NOMO-1 (cell line): ENCODE results near the gene EPS8.

Experiments
- DNase-seq, 2 experiments: peaks; one replicate each; lab custom pipeline; 2025; ENCODE audit not compliant: unreplicated experiment in 2 of 2; lab: John Stamatoyannopoulos, UW

Gene EPS8

DNA sequence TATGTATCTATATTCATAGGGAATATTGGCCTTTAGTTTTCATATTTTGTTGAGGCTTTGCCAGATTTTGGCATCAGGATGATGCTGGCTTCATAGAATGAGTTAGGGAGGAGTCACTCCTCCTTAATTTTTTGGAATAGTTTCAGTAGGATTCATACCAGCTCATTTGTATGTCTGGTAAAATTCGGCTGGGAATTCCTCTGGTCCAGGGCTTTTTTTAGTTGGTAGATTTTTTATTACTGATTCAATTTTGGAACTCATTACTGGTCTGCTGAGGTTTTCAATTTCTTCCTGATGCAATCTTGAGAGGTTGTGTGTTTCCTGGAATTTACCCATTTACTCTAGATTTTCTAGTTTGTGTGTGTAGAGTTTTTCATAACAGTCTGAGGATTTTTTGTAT, 175.2 kb downstream of the EPS8 start:
- DNase-seq: no peak

DNA sequence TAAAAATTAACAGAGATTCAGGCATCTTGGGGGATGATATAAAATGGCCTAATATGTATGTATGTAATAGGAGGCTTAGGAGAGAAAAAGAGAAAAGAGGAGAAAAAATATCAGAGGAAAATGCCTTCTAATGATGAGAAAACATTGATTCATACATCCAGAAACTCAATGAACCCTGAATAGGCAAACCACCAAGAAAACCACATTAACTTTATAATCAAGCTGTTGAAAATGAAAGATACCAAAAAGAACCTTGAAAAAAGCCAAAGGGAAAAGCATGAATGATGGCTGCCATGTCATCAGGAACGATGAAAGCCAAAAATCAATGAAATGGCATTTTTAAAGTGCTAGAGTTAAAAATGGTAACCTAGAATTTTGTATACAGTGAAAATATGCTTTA, 180.2 kb downstream of the EPS8 start:
- no peak for DNase-seq

DNA sequence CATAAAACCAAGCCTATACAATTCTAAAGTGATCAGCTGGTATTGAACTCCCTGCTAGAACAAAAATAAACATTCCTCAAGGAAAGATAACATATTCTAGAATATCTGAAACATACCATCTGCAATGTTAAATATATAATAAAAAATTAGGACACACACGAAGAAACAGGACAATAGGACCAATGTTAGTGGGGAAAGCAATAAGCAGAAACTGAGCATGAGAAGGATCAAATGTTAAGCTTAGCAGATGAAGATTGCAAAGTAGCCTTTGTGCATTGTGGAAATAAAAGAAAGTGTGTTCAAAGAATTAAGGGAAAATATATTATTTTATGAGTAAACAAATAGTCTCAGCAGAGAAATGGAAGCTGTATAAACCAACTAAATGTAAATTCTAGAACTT, 180.8 kb downstream of the EPS8 start:
- no peak for DNase-seq

DNA sequence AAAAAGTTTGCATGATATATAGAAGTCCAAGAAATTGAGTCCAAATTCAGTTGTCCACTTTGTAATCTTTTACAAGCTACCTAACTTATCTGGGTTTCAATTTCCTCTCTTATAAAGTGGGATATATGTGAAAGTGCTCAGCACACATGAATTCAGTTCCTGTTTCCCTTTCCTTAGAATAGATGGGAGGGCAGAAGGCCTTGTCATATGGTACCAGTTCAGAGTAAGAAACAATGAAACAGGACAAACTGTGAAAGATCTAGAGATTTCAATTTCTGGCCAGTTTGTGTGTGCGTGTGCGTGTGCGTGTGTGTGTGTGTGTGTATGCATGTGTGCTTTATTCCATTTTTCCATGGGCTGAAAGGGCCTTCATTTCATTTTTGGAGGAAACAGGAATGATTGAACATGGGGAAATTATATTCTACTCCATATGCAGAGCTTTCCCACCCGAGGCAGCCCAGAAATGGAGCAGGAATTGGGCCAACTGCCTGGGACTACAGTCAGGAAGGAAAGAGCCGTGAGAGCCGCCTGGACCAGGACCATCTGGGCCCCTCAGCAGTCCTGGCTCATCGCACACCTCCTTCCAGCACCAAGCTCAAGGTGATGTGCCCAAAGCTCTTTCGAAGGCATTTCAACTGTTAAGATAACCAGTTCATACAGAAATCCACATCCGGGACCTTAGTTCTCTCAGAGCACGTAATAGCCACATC, 183.2 kb downstream of the EPS8 start:
- DNase-seq: no peak

DNA sequence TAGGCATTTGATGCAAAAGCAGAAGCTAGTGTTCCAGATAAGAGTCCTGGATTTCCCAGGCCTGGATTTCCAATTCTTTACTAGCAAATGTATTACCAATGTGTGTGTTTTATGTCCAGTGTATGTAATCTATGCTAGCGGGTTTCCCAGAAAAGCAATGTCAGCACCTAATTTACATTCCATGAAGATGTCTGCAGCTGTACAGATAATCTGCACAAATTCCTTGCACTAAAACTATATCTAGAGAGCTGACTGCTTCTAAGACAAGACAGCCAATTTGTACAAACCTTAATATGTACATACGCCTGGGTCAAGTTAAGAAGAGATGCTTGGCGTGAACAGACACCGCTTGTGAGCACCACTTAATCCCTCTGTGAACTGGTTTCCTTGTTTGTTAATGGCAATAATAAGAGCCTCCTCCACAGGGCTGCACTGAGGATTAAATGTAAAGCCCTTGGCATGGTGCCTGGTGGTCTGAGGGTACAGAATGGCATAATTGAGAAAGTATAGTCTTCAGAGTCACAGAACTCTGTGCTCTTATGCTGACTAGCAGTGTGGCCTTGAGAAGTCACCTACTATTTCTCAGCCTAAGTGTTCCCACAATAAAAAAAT, 185.6 kb downstream of the EPS8 start:
- DNase-seq: no peak

DNA sequence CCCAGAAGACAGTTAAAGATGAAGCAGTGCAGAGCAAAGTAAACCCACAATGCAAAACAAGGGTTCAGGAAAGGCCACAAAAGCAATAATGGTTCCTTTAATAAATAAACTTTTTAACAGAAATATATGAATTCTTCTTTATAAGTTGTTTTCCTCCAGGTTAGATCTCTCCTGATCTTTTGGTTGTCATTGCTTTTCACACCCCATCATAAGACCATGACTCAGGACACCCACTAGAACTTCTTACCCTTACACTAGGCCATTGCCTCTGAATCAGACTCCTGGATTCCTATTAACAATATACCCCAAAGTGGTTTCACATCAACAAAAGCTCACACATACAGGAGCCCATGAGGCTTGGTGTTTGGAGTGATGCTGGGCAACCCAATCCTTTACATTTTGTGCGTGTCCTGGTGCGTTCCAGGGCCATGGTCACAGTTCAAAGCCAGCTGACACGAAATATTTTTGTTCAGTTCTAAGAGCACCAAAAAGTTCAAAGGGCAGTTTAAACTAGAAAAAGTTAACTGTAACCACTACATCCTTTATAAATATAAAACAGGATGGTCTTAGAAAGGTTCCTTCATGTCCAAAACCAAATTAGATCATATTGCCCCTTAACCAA, 187.0 kb downstream of the EPS8 start:
- no peak for DNase-seq

DNA sequence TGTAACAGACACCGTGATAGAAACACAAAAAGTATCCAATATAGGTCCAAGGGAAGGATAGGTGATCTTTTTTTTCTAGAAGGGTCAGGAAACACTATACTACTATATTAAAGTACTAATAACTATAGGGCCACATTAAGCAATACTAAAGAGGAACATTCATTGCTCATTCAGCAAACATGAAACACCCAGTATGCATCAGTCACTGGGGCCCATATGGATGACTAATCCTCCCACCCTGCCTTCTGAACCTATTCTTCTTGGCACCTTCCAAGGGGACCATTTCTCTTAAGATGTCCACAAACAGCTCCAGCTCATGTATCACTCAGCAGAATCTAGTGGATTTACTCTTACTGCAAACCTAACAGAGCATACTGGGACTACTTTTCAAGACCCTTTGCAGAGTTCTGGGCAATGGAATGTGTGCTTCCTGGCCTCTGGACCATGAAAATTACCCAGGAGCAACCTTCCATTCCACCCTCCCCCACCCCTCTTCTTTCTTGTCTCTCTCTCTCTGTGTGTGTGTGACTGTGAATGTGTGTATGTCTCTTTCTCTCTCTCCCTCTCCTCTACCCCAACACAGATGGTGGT, 187.9 kb downstream of the EPS8 start:
- peak in 1 of 2 experiments; percentile 15 for DNase-seq

DNA sequence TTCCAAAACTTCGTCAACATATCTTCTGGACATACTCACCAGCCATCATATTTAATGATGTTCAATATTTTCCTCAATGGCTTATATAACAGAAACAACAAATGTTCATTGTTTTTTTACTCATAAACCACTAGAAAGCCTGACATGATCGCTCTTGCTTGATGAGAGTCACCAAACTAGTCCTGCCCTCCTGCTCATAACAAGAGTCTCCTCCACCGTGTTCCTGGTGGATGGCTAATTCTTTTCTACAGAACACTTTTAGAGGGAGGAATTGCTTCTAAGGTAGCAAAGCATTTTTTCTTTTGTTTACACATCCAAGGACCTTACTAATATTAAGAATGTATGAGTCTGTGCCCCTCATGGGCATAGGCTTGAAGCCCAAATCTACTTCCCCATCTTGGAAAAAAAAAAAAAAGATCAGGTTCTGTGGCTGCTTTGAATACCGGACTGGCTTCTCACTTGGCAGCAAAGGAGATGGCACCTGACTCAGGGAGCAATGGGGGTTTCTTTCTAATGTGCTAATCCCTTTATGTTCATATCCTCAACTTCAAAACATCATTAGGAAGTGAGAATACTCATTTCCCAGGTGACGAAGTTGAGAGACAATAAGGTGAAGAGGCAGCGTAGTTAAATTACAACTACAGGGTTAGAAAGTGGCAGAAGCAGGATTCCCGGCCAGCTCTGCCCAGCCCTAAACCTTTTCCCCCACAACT, 188.8 kb downstream of the EPS8 start:
- DNase-seq: no peak

DNA sequence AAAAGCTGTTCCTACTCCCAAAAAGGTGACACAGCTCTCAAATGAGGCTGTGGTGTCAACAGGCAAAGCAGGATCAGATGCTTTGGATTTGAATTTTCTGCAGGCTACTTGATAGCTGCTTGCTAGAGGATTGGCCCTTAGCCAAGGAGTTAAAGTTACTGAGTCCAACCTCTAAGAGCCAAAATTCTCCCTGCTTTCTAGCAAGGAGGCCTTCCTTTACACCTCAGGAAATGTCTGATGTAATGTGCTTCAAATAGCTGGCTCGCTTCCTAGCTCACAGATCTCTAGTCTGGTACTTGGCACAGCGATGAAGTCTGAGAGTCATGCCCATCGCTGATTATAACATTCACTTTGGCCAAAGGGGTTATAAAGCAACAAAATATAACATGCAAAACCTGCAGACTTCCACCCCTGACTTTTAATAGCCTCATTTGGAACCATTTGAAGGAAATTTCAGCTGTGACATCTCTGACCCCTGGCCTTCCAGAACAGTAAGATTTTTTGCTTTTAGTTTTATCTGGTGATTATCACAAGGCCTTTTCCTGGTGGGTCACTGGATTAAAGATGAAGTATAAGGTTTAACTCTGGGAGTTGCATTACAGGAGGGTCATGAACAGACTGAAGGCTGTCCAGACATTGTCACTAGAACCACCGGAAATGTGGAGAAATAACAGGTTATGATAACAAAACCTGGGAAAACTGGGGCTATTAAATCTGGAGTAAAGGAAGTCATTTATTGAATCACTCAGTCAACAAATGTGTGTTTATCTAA, 189.7 kb downstream of the EPS8 start:
- no peak for DNase-seq

DNA sequence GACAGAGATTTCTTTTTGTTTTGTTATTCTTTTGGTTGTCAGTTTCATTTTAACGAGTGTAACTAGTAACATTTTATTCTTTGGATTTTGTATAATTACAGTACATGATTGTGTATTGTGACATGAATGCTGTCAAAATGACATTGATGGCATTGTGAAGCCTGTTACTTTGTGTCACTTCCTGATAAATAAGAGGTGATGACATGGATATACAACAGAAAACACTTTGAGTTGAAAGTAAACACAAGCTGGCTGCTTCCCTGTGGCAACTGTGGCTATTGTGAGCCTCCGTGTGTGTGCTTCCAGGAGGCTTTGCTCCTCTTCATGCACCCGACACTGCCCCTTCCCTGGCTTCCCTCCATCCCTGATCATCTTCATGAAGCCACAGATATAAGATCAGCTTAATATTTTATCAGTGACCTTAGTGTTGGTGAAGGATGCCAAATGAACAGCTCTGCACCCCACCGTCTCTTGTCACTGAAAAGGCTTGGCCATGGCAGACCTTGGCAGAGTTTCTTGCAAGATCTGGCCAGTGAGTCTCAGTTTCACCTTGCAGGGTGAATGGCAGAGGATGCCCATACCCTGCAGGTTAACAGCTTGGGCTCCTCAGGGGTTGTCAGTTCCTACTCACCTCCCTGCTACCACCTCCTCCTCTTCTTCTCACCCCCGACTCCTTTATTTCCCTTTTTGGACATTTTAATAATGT, 191.9 kb downstream of the EPS8 start:
- no peak for DNase-seq

DNA sequence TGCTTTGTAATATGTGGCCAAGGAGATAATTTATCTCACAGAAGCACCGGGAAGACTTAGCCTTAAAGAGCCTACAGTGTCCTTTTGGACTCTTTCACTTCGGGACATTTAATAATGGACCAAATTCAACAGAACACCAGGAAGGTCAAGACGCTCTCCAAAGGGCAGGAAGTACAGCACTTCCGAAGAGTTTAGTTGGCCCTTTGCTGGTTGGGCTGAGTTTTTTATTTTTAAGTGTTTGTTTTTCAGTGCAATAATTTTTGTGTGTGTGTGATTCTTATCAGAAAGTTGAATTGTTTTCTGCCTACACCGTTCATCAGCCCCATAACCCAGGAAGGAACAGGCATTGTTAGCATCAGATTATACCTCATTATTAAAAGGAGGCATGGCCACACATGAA, 193.0 kb downstream of the EPS8 start:
- no peak for DNase-seq

DNA sequence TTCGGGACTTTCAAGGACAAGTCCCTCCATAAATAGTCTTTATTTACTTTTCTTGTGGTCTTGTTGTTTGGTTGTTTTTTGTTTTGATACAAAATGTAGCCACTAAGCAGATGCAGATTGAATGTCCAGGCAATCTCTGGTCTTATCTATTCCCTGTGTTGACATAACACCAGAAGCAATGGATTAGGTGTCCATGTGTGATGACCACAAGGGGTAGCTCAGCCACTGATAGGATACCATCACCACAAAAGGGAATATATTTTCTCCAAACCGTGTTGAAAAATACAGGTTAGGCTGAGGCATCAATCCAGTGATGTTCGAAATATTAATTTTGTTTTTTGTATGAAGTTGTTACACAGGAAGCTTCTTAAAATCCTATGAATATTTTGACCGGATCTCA, 196.3 kb downstream of the EPS8 start:
- no peak for DNase-seq

DNA sequence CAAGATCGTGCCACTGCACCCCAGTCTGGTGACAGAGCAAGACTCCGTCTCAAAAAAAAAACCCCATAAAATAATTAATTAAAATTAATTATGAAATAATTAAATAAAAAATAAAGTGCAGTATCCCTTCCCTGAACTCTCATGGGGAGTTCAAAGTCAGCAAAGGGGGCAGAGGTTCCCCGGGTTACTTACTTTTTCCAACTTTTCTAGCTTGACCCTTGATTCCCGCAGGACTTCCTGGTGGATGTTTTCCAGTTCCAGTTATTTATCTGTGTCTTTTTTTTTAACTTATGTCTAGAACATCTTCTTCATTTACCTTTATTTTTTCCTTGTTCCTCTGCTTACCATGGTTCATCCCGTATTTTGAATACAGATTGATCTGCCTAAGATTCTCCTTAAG, 197.4 kb downstream of the EPS8 start:
- DNase-seq: no peak

DNA sequence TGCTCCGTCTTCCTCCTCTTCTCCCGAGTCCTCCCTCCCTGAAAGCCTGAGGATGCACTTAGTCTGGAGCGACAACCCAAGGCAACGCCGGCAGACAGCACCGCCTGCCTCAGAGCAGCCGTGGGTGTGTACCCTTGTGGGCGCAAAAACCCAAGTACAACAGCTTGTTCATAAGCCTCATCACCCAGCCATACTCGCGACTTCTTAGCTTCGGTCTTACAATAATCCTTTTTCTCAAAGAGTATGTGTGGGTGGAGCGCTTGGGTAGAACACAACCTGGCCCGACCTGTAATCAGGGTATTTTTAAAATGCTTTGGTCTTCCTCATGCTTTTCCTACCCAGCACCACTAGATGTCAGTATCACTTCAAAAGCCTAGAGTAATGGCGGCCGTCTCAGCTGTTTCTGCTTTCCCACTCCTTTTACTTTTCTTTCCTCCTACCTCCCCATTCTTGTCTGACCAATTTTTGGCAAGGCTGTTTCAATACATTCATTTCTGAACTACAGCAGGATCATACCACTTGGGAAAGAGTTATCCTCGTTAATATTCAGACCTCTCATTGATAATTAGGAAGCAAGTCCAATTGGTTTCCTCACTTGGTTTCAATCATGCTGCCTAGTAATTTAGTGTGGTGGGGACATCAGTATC, 198.9 kb downstream of the EPS8 start:
- DNase-seq: peak; percentile 37 to 63

DNA sequence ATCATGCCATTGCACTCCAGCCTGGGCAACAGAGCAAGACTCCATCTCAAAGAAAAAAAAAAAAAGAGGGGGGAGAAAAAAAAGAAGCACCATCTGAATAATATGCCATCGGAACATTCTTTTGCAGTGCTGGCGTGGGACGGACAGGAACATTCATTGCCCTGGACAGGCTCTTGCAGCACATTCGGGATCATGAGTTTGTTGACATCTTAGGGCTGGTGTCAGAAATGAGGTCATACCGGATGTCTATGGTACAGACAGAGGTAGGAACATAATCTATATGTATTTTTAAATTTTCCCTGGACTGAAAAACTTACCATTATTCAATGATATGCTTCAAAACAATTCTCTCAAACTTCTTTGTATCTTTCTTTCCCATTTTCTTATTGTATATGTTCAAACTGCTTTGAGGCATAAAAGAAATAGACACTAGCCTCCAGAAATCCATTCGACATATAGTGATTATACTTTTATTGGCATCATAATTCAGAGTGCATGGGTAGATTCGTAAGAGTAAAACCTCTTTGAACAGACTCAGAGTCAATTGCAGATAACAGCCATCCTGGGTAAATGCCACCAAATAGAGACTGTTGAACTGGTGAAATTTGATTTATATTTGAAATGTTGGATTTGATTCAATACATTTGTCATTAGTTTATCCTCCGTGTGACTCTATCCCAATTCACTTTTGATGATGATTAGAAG, 199.7 kb downstream of the EPS8 start:
- no peak for DNase-seq

DNA sequence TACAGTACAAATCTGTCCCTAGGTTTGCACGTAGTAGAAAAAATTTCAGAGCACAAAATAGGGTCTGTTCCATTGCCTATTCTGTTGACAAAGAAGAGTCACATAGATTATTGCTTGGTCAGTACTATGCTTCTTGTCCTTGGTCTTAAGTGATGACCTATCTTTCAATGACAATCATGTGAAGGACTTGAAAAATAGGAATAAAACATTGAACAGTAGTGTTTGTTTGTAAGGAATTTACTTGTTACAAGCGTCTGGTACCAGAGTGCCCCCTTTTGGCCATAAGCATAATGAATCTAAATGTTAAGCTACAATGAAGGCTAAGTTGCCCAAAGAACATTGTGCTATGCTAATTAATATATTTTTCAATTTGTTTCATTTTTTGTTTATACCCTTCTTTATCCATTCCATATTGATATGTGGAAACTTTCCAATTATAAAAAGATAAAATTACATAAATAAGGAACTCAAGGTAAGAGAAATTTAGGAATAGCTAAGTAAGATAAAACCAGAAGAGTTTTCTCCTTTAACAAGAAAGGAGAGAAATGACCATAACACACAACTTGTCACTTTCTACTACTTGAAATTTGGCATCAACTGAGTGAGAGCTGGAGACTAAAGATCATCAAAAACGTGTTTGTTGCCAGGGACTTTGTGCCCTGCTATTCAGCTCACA, 204.7 kb downstream of the EPS8 start:
- peak; percentile 34 to 46 for DNase-seq

DNA sequence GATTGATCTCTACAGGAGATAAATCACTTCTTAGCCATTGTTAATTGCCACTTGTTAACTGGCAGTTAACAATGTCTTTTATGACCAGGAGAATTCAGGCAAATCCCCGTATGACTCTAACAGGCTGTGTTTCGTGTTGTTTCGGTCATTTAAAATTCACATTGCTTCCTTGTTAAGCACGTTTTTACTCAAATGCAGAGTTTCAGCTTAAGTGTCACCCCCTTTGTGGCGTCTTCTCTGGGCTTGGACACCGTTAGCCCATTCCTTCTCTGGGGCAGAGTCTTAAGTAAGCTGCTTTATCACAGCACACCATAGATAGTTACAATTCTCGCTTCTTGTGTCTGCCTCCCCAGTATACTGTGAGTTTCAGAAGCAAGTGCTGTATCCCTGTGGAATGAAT, 205.4 kb downstream of the EPS8 start:
- no peak for DNase-seq

DNA sequence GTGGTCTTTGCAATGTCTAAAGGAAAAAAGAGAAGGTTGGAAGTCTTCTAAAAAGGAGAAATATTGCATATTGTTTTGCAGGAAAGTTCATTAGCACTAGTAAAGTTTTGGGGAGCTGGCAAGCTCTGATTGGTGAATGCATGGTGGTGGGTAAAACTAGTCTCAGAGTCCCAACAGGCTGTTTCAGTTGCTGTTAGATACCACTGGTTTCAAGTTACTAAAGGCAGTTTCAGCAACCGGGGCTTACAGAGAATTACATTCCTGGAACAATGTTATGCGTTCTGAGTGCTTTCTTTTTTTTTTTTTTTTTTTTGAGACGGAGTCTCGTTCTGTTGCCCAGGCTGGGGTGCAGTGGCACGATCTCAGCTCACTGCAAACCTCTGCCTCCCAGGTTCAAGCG, 208.2 kb downstream of the EPS8 start:
- no peak for DNase-seq
